MM.1S (cell line): ENCODE measurements around the gene SLC9A4.

Experiments
- CTCF ChIP-seq: fragments of 300-600 bp; sonication (generic); IDR thresholded peaks from 2 replicates; pipeline ENCODE4 v1.5.1; 2016; ENCODE audit warnings: antibody characterized with exemption, low read length, mixed read lengths
- EZH2phosphoT487 ChIP-seq: fragments of 300-600 bp; sonication (generic); IDR thresholded peaks from 2 replicates; pipeline ENCODE4 v1.6.1; 2018; ENCODE audit warnings: antibody characterized with exemption, low read length

GRCh38 chr2:102512161-102512560 lies 39.1 kb downstream of the SLC9A4 start:
- TF ChIP-seq CTCF (no peak), EZH2phosphoT487 (no peak)
